Caco-2 (cell line): ENCODE measurements around the gene ZNF367. TPM values are rescaled to one million over a fixed set of nuclear protein-coding genes. Genes with fewer than 3 reads are reported as not detected.

Experiments
- BruUV-seq: library from RNA; stranded (reverse); fragments of 400-500 nt; replicated peaks from 2 replicates; lab custom pipeline; 2021; lab: Mats Ljungman, UMichigan
- CTCF ChIA-PET: fragments of 300-600 bp; sonication (Branson Sonifier 250); formaldehyde crosslinking; loops from one replicate; lab custom pipeline; 2022; ENCODE audit warnings: antibody characterized with exemption; lab: Charles Lee
- POLR2A ChIA-PET: fragments of 300-600 bp; sonication (Branson Sonifier 250); formaldehyde crosslinking; loops from one replicate; lab custom pipeline; 2022; ENCODE audit warnings: antibody characterized with exemption; lab: Charles Lee
- DNase-seq, 2 experiments: peaks; one replicate each; pipeline versions ENCODE4 v3.0.0 to v3.0.0-alpha.2; 2020 to 2022
- H3K27me3 ChIP-seq: replicated peaks from 2 replicates; pipeline ENCODE4 v1.6.0; 2011; ENCODE audit warnings: low read length; ENCODE audit not compliant: control insufficient read depth, insufficient read depth
- H3K36me3 ChIP-seq: 2 replicates; pipeline ENCODE4 v1.5.1; 2011; ENCODE audit warnings: low read length; ENCODE audit not compliant: control insufficient read depth, insufficient read depth
- H3K4me1 ChIP-seq: fragments of 250-450 bp; sonication (Bioruptor Pico); 2 replicates; pipeline ENCODE4 v1.5.1; 2020; ENCODE audit warnings: mild to moderate bottlenecking
- H3K4me3 ChIP-seq: 2 replicates; pipeline ENCODE4 v1.5.1; 2011; ENCODE audit warnings: low read depth, mild to moderate bottlenecking, control low read depth, low read length
- H3K9me3 ChIP-seq: fragments of 250-450 bp; sonication (Bioruptor Pico); 2 replicates; pipeline ENCODE4 v1.5.1; 2020; ENCODE audit warnings: mild to moderate bottlenecking, moderate library complexity
- H3K27ac Mint-ChIP-seq: one replicate; pipeline ENCODE4 v1.8.0; 2022; ENCODE audit warnings: mixed read lengths; ENCODE audit not compliant: unreplicated experiment
- H3K27me3 Mint-ChIP-seq: one replicate; pipeline ENCODE4 v1.8.0; 2022; ENCODE audit warnings: mixed read lengths; ENCODE audit not compliant: insufficient read depth, unreplicated experiment
- H3K36me3 Mint-ChIP-seq: one replicate; pipeline ENCODE4 v1.8.0; 2022; ENCODE audit warnings: mild to moderate bottlenecking, mixed read lengths; ENCODE audit not compliant: insufficient read depth, unreplicated experiment
- H3K4me1 Mint-ChIP-seq: one replicate; pipeline ENCODE4 v1.8.0; 2022; ENCODE audit warnings: low read depth, mixed read lengths; ENCODE audit not compliant: unreplicated experiment
- H3K4me3 Mint-ChIP-seq: one replicate; pipeline ENCODE4 v1.8.0; 2022; ENCODE audit warnings: mild to moderate bottlenecking, moderate library complexity, mixed read lengths; ENCODE audit not compliant: unreplicated experiment
- H3K9me3 Mint-ChIP-seq: one replicate; pipeline ENCODE4 v1.8.0; 2022; ENCODE audit warnings: mixed read lengths; ENCODE audit not compliant: unreplicated experiment
- intact Hi-C: fragments of 100-400 bp; cut with micrococcal nuclease; formaldehyde crosslinking; loops from one replicate; pipeline ENCODE4 v1.10.0; 2022; ENCODE audit not compliant: unreplicated experiment
- total RNA-seq: library from RNA; stranded (reverse); gene quantifications from 2 replicates; pipeline ENCODE4 v1.2.3, GENCODE V29; 2022
- TF ChIP-seq, protein P1 (sequence below), 2 experiments: fragments of 200-600 bp in 1 of 2; IDR thresholded peaks; 1 replicate in 1 of 2; 2 replicates in 1 of 2; pipeline versions ENCODE4 v1.5.1 to v1.8.0; 2011 to 2022; ENCODE audit warnings: antibody characterized with exemption in 1 of 2, control low read depth in 1 of 2, inconsistent platforms in 1 of 2, low read depth in 1 of 2, low read length in 1 of 2, mild to moderate bottlenecking in 1 of 2, moderate library complexity in 1 of 2; ENCODE audit not compliant: insufficient read depth in 1 of 2, severe bottlenecking in 1 of 2, unreplicated experiment in 1 of 2

Gene ZNF367
- total RNA-seq, 1 experiment from 2014 or later = 10.0 TPM

DNA sequence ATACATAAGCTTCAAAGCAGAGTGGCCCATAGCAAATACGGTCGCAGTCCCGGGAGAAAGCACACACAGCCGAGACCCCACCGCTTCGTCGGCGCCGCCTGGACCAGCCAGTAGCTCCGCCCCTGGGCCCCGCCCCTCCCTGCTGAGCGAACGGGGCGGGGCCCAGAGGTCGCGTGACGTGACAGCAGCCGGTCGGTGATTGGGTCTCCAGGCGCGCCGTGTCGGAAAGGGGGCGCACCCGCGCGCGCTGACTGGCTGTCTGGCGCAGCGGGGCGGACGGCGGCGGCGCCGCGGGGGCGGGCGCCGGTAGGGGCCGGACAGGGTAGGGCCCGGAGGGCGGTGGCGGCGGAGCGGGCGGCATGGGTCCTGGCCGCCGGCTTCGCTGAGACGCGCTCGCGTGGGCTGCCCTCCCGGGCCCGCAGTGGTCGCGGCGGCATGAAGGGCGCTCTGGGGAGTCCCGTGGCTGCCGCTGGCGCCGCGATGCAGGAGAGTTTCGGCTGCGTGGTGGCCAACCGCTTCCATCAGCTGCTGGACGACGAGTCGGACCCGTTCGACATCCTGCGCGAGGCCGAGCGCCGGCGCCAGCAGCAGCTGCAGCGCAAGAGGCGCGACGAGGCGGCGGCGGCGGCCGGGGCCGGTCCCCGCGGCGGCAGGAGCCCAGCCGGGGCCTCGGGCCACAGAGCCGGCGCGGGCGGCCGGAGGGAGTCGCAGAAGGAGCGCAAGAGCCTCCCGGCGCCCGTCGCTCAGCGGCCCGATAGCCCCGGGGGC, 31.9 kb upstream of the ZNF367 start, which contains the start of gene HABP4:
HABP4 (plus strand) TSS at position 325 of the 768 bp plus-strand sequence; CDS start at position 436, 111 bp downstream.
- peak within 1 kb of the TSS; percentile 76 for H3K27ac Mint-ChIP-seq
- H3K4me1 Mint-ChIP-seq = peaks cover 12% of the 10 kb centered on the region
- no peaks in the 10 kb centered on the region for H3K27me3 Mint-ChIP-seq
- POLR2A ChIA-PET = interaction anchor here (0.5 to 1.4 kb wide), 4 partner anchors 29 to 211 kb away, joined by 3 to 6 read pairs (median 3); no protein-coding TSS in a partner anchor
- peaks cover 21% of the 10 kb centered on the region for H3K36me3 Mint-ChIP-seq
- TF ChIP-seq, protein P1, sequence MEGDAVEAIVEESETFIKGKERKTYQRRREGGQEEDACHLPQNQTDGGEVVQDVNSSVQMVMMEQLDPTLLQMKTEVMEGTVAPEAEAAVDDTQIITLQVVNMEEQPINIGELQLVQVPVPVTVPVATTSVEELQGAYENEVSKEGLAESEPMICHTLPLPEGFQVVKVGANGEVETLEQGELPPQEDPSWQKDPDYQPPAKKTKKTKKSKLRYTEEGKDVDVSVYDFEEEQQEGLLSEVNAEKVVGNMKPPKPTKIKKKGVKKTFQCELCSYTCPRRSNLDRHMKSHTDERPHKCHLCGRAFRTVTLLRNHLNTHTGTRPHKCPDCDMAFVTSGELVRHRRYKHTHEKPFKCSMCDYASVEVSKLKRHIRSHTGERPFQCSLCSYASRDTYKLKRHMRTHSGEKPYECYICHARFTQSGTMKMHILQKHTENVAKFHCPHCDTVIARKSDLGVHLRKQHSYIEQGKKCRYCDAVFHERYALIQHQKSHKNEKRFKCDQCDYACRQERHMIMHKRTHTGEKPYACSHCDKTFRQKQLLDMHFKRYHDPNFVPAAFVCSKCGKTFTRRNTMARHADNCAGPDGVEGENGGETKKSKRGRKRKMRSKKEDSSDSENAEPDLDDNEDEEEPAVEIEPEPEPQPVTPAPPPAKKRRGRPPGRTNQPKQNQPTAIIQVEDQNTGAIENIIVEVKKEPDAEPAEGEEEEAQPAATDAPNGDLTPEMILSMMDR (IDR thresholded peaks at IDR 0.05; ENCODE audit: insufficient read depth in 1 of 2, low read depth in 1 of 2, low read length in 1 of 2, severe bottlenecking in 1 of 2, unreplicated experiment in 1 of 2) = no peak
- Histone ChIP-seq H3K36me3 (no peaks in the 10 kb centered on the region), H3K9me3 (no peaks in the 10 kb centered on the region), H3K4me1 (0 out of 2 replicates have a peak, but pooled peaks cover 3% of the 10 kb centered on the region), H3K27me3 (no peaks in the 10 kb centered on the region), H3K4me3 (peak within 1 kb of the TSS; percentile 89)
- H3K9me3 Mint-ChIP-seq = no peaks in the 10 kb centered on the region
- CTCF ChIA-PET = interaction anchor here (0.9 to 1.6 kb wide), 4 partner anchors 8 to 217 kb away, joined by 3 to 4 read pairs (median 4); no protein-coding TSS in a partner anchor
- no TSS peak for BruUV-seq
- intact Hi-C loops = loop anchor here (1.0 to 10.0 kb wide), 4 partner anchors 31 to 405 kb away; partner anchors contain the start of genes ZNF367, ZNF510 and ZNF782
- peak; percentile 95 to 97 for DNase-seq
- H3K4me3 Mint-ChIP-seq = peak within 1 kb of the TSS; percentile 93

GRCh38 chr9:96449523-96449844, 31.3 kb upstream of the ZNF367 start:
- H3K27me3 Mint-ChIP-seq = no peaks in the 10 kb centered on the region
- peaks cover 21% of the 10 kb centered on the region for H3K36me3 Mint-ChIP-seq
- ChIA-PET POLR2A (interaction anchor here (0.9 to 1.4 kb wide), 3 partner anchors 29 to 194 kb away, joined by 3 to 6 read pairs (median 3); no protein-coding TSS in a partner anchor), CTCF (interaction anchor here (0.9 to 1.6 kb wide), 4 partner anchors 8 to 217 kb away, joined by 3 to 4 read pairs (median 4); no protein-coding TSS in a partner anchor)
- Histone ChIP-seq H3K9me3 (no peaks in the 10 kb centered on the region), H3K4me1 (0 out of 2 replicates have a peak, but pooled peaks cover 3% of the 10 kb centered on the region), H3K36me3 (no peaks in the 10 kb centered on the region), H3K27me3 (no peaks in the 10 kb centered on the region), H3K4me3 (peak overlapping the region; percentile 45)
- DNase-seq = no peak
- no peak overlapping the region for H3K27ac Mint-ChIP-seq
- TF ChIP-seq, protein P1 (IDR thresholded peaks at IDR 0.05; ENCODE audit: insufficient read depth in 1 of 2, low read depth in 1 of 2, low read length in 1 of 2, severe bottlenecking in 1 of 2, unreplicated experiment in 1 of 2) = no peak
- BruUV-seq = no TSS peak
- H3K4me1 Mint-ChIP-seq = peaks cover 12% of the 10 kb centered on the region
- intact Hi-C loops = loop anchor here (10.0 kb wide), 1 partner anchor 405 kb away; the partner anchor contains the start of gene ZNF782
- H3K9me3 Mint-ChIP-seq = no peaks in the 10 kb centered on the region
- peak overlapping the region; percentile 93 for H3K4me3 Mint-ChIP-seq

DNA sequence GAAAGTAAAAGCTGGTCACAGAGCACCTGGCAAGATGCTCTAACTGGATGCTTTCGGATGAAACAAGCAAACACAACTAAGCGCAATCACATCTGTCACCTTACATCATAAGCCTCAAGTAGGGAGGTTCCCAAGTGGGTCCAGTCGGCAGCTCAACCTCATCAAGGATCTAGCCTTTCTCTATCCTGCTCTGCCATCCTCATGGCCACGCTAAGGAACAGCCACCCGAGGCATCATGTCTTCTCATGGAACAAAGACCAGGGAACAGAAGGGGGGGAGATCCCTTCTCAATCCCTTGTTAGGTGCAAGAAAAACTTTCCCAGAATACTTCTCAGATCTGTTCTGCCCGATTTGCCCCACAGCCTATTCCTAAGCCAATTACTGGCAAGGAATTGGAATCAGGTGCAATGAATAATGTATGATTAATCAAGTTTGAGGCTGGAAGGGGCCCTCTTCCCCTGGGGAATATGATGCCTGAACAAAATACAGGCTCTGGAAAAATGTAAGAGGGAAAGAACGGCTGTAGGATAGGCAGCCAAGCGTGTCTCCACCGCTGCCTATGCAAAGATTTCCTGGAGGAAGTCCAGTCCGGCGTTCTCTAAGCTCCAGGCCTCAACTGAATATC, 30.5 kb upstream of the ZNF367 start:
- DNase-seq = no peak
- Histone ChIP-seq H3K4me3 (no peak overlapping the region), H3K9me3 (no peaks in the 10 kb centered on the region), H3K4me1 (0 out of 2 replicates have a peak, but pooled peaks cover 3% of the 10 kb centered on the region), H3K27me3 (no peaks in the 10 kb centered on the region), H3K36me3 (no peaks in the 10 kb centered on the region)
- CTCF ChIA-PET = no interaction called here
- H3K27ac Mint-ChIP-seq = no peak overlapping the region
- H3K4me1 Mint-ChIP-seq = peaks cover 9% of the 10 kb centered on the region
- intact Hi-C loops = loop anchor here (10.0 kb wide), 1 partner anchor 406 kb away; the partner anchor contains the start of gene ZNF782
- H3K27me3 Mint-ChIP-seq = no peaks in the 10 kb centered on the region
- no peaks in the 10 kb centered on the region for H3K9me3 Mint-ChIP-seq
- no TSS peak for BruUV-seq
- no peak overlapping the region for H3K4me3 Mint-ChIP-seq
- TF ChIP-seq, protein P1 (IDR thresholded peaks at IDR 0.05; ENCODE audit: insufficient read depth in 1 of 2, low read depth in 1 of 2, low read length in 1 of 2, severe bottlenecking in 1 of 2, unreplicated experiment in 1 of 2) = no peak
- peaks cover 15% of the 10 kb centered on the region for H3K36me3 Mint-ChIP-seq
- POLR2A ChIA-PET = no interaction called here
